Fibroblast of lung (primary cell): ENCODE data around the gene VSIG4.
A peak's percentile ranks its signal among the peaks of the same experiment; 100 is the strongest.

ENCODE experiments used
- CTCF ChIP-seq, 2 donors: IDR thresholded peaks in 1 of 2; conservative IDR thresholded peaks in 1 of 2; 1 replicate in 1 of 2; 2 replicates in 1 of 2; pipeline ENCODE4 v1.5.1; 2011 to 2012; ENCODE audit warnings: low read length in 2 of 2, control low read depth in 1 of 2, inconsistent platforms in 1 of 2, low read depth in 1 of 2, mild to moderate bottlenecking in 1 of 2
- EZH2 ChIP-seq: IDR thresholded peaks from 2 replicates; pipeline ENCODE4 v1.5.1; 2012; ENCODE audit warnings: low read length, control low read depth, mild to moderate bottlenecking; ENCODE audit errors: missing control alignments

- peak; percentile 47 to 48 for TF ChIP-seq CTCF (conservative IDR thresholded peaks at IDR 0.05 in 1 of 2, IDR thresholded peaks at IDR 0.05 in 1 of 2; ENCODE audit: low read depth in 1 of 2, low read length in 2 of 2)
- TF ChIP-seq EZH2, result no peak
Observed at GRCh38 chrX:65985922-65986588, 53.8 kb downstream of the VSIG4 start.
